ENCODE data around the gene EFCAB13.

DNA sequence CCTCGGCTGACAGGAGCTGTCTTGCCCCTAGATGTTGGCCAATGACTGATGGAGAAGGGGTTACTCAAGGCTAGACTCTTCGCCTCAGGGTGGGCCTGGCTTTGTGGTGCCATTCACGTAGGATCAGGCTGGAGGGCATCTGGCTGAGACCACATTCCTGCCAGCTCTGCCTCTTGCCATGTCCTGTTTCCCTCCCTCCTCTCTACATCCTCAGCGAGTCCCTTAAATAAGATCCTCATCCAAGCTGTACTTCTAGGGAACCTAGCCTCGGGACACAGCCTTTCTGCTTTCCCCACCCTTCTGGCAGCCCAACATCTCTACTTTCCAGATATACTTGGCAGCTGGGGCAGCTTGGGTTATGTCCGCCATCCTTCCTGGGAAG lies 27.9 kb upstream of the EFCAB13 start:
- TF ChIP-seq, protein P1, sequence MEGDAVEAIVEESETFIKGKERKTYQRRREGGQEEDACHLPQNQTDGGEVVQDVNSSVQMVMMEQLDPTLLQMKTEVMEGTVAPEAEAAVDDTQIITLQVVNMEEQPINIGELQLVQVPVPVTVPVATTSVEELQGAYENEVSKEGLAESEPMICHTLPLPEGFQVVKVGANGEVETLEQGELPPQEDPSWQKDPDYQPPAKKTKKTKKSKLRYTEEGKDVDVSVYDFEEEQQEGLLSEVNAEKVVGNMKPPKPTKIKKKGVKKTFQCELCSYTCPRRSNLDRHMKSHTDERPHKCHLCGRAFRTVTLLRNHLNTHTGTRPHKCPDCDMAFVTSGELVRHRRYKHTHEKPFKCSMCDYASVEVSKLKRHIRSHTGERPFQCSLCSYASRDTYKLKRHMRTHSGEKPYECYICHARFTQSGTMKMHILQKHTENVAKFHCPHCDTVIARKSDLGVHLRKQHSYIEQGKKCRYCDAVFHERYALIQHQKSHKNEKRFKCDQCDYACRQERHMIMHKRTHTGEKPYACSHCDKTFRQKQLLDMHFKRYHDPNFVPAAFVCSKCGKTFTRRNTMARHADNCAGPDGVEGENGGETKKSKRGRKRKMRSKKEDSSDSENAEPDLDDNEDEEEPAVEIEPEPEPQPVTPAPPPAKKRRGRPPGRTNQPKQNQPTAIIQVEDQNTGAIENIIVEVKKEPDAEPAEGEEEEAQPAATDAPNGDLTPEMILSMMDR (IDR thresholded peaks at IDR 0.05 in 4 of 5, conservative IDR thresholded peaks at IDR 0.05 in 1 of 5): no peak
- no peak for TF ChIP-seq POLR2A (IDR thresholded peaks at IDR 0.05)

Data from gastrocnemius medialis (tissue), 4 donors.